Measurements from ENCODE around the gene XRCC1. TPM values are rescaled to one million over a fixed set of nuclear protein-coding genes. Genes with fewer than 3 reads are reported as not detected.
A peak's percentile ranks its signal among the peaks of the same experiment; 100 is the strongest.

Gene XRCC1
- total and polyA plus RNA-seq, 9 of the 15 experiments (the other 6 are each of a cell fraction or from before 2014, with no cell fraction given), result 1.5 to 36.9 (median 24.9) TPM

GRCh38 chr19:43575156-43575950 is at the start of gene XRCC1, which contains the start of gene PINLYP (continued):
- TF ChIP-seq JUNB (CRISPR knock-in tag; conservative IDR thresholded peaks at IDR 0.05) (no peak), CEBPB (tag; IDR thresholded peaks at IDR 0.05) (no peak), ARID4B (CRISPR knock-in tag; IDR thresholded peaks at IDR 0.05) (peak; percentile 86; the same call in 1 of the 2 replicates), ZNF589 (CRISPR knock-in tag; IDR thresholded peaks at IDR 0.05; ENCODE audit: low read depth) (no peak), POLR2G (IDR thresholded peaks at IDR 0.05; ENCODE audit: low read depth, low read length) (peak; percentile 76), ZFP1 (CRISPR knock-in tag; IDR thresholded peaks at IDR 0.05) (no peak), CCAR2 (IDR thresholded peaks at IDR 0.05; ENCODE audit: low read depth, low read length) (no peak), MYBL2 (IDR thresholded peaks at IDR 0.05; ENCODE audit: low read depth) (no peak), MYBL2 (CRISPR knock-in tag; IDR thresholded peaks at IDR 0.05; ENCODE audit: borderline replicate concordance) (no peak), HDAC8 (tag; IDR thresholded peaks at IDR 0.05) (0 out of 2 replicates have a peak, but pooled peaks have one; percentile 22), ZHX1 (conservative IDR thresholded peaks at IDR 0.05; ENCODE audit: low read length) (no peak), STAT6 (CRISPR knock-in tag; IDR thresholded peaks at IDR 0.05) (no peak), MLX (CRISPR knock-in tag; conservative IDR thresholded peaks at IDR 0.05) (no peak), NELFE (IDR thresholded peaks at IDR 0.05; ENCODE audit: insufficient read depth, insufficient read length) (no peak), EGR1 (conservative IDR thresholded peaks at IDR 0.05) (peak; percentile 51; the same call in 1 of the 2 replicates), STAG1 (CRISPR knock-in tag; IDR thresholded peaks at IDR 0.05; ENCODE audit: borderline replicate concordance) (no peak), SMAD4 (CRISPR knock-in tag; conservative IDR thresholded peaks at IDR 0.05) (peak; percentile 25; the same call in 1 of the 2 replicates)
